Kidney (tissue), 14 donors: ENCODE measurements around the gene PRKAB2. TPM values are rescaled to one million over a fixed set of nuclear protein-coding genes. Genes with fewer than 3 reads are reported as not detected.
"Not testable (repeated sequence)": the region's sequence is repeated elsewhere in the genome, so short reads cannot be mapped to it uniquely, and the experiment has no call there.

Experiments used
- DNase-seq, 5 donors: peaks; one replicate each; pipeline ENCODE4 v3.0.0-alpha.2; 2013 to 2020
- FAIRE-seq: peaks from 2 replicates; lab custom pipeline; 2012; peaks lifted over from hg19 to GRCh38; lab: Jason Lieb, UNC
- H3K27ac ChIP-seq, 2 donors: one replicate each; pipeline ENCODE4 v1.7.0; 2013; ENCODE audit warnings: low read depth in 2 of 2, low read length in 2 of 2, inconsistent platforms in 1 of 2
- H3K27me3 ChIP-seq: one replicate; pipeline ENCODE4 v1.7.1; 2013; ENCODE audit warnings: low read length, inconsistent platforms; ENCODE audit not compliant: control insufficient read depth, insufficient read depth
- H3K36me3 ChIP-seq, 3 donors: one replicate each; pipeline versions ENCODE4 v1.7.0 to v1.7.1; 2013; ENCODE audit warnings: low read length in 3 of 3, control low read depth in 1 of 3, inconsistent platforms in 1 of 3; ENCODE audit not compliant: insufficient read depth in 3 of 3, control insufficient read depth in 2 of 3
- H3K4me1 ChIP-seq, 3 donors: one replicate each; pipeline versions ENCODE4 v1.7.0 to v1.7.1; 2013; ENCODE audit warnings: low read length in 3 of 3, inconsistent platforms in 1 of 3, low read depth in 1 of 3; ENCODE audit not compliant: control insufficient read depth in 2 of 3, insufficient read depth in 2 of 3
- H3K4me3 ChIP-seq, 3 donors: one replicate each; pipeline versions ENCODE4 v1.7.0 to v1.8.1; 2013; ENCODE audit warnings: low read length in 3 of 3, control low read depth in 1 of 3, inconsistent platforms in 1 of 3
- H3K9ac ChIP-seq, 3 donors: one replicate each; pipeline versions ENCODE4 v1.7.0 to v1.7.1; 2013; ENCODE audit warnings: low read length in 3 of 3, control low read depth in 1 of 3, inconsistent platforms in 1 of 3
- H3K9me3 ChIP-seq, 3 donors: one replicate each; pipeline versions ENCODE4 v1.7.0 to v1.7.1; 2013; ENCODE audit warnings: low read length in 3 of 3, control low read depth in 1 of 3, inconsistent platforms in 1 of 3; ENCODE audit not compliant: control insufficient read depth in 2 of 3, insufficient read depth in 1 of 3
- intact Hi-C: fragments of 100-400 bp; cut with DNase I; formaldehyde crosslinking; loops from one replicate; pipeline ENCODE4 v1.11.1; 2022
- polyA plus RNA-seq: library from polyadenylated mRNA; stranded (reverse); fragments of 350-450 nt; fragmentation: Illumina TruSeq; extraction: RNeasy Lipid Tissue Mini Kit (QIAGEN cat#74804); gene quantifications from one replicate; pipeline ENCODE4 v1.2.3, GENCODE V29; 2014; ENCODE audit warnings: low read depth, low replicate concordance; ENCODE audit not compliant: insufficient read depth
- total RNA-seq: library from RNA; stranded (reverse); fragmentation: NEBNext Ultra II Directional; extraction: Animal tissue kit (Norgen Biotek cat#: 25700); gene quantifications from one replicate; pipeline ENCODE4 v1.2.1, GENCODE V29; 2021
- TF ChIP-seq, protein P1 (sequence below): IDR thresholded peaks from 3 replicates; pipeline ENCODE4 v1.5.1; 2012; ENCODE audit warnings: mild to moderate bottlenecking, moderate library complexity, borderline replicate concordance; ENCODE audit not compliant: insufficient read depth; ENCODE audit errors: extremely low read depth
- donor health status: control.
- donor health status: control.
- donor health status: control.
- donor health status: control.
- donor health status: control.
- donor health status: DM: yes; HTN: yes; CAD: no.
- donor health status: Normal renal cell carcinoma (clear cell type).

Gene PRKAB2
- total and polyA plus RNA-seq, 2 donors from 2014 or later, result 8.7 to 12.7 TPM

DNA sequence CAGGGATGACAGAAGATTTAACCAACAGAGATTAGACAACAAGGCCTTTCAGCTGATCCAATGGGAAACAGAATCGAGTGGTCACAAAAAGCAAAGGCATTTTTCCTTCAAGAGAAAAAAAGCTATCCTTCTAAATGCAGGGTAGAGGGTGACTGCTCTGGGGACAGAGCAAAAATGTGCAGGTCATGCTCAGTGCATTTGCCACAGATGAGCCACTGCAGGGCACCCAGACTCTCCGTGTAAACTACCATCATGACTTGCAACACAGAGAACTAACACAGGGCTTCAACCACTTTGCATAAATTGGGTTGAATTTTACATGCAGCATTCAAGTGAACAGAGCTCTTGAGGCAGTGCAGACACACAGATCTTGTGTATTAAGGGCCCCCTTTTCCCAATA lies 56.8 kb downstream of the PRKAB2 start:
- Histone ChIP-seq H3K27me3 (no peaks in the 10 kb centered on the region), H3K36me3 (no peaks in the 10 kb centered on the region), H3K27ac (no peak overlapping the region), H3K9ac (no peak overlapping the region), H3K4me1 (no peaks in the 10 kb centered on the region), H3K9me3 (no peaks in the 10 kb centered on the region), H3K4me3 (no peak overlapping the region)
- TF ChIP-seq, protein P1, sequence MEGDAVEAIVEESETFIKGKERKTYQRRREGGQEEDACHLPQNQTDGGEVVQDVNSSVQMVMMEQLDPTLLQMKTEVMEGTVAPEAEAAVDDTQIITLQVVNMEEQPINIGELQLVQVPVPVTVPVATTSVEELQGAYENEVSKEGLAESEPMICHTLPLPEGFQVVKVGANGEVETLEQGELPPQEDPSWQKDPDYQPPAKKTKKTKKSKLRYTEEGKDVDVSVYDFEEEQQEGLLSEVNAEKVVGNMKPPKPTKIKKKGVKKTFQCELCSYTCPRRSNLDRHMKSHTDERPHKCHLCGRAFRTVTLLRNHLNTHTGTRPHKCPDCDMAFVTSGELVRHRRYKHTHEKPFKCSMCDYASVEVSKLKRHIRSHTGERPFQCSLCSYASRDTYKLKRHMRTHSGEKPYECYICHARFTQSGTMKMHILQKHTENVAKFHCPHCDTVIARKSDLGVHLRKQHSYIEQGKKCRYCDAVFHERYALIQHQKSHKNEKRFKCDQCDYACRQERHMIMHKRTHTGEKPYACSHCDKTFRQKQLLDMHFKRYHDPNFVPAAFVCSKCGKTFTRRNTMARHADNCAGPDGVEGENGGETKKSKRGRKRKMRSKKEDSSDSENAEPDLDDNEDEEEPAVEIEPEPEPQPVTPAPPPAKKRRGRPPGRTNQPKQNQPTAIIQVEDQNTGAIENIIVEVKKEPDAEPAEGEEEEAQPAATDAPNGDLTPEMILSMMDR, result no peak
- intact Hi-C loops, result no loop called here
- FAIRE-seq, result no peak
- no peak for DNase-seq

GRCh38 chr1:147115079-147115478 lies 57.2 kb downstream of the PRKAB2 start:
- H3K4me3 ChIP-seq, H3K27me3 ChIP-seq, H3K9me3 ChIP-seq, H3K4me1 ChIP-seq, H3K36me3 ChIP-seq, FAIRE-seq, intact Hi-C loops, DNase-seq, H3K27ac ChIP-seq, H3K9ac ChIP-seq: not testable (repeated sequence)

GRCh38 chr1:147114353-147114752 lies 57.9 kb downstream of the PRKAB2 start:
- H3K36me3 ChIP-seq, DNase-seq, H3K9ac ChIP-seq, H3K9me3 ChIP-seq, H3K27me3 ChIP-seq, H3K4me1 ChIP-seq, H3K4me3 ChIP-seq, intact Hi-C loops, FAIRE-seq, H3K27ac ChIP-seq: not testable (repeated sequence)

DNA sequence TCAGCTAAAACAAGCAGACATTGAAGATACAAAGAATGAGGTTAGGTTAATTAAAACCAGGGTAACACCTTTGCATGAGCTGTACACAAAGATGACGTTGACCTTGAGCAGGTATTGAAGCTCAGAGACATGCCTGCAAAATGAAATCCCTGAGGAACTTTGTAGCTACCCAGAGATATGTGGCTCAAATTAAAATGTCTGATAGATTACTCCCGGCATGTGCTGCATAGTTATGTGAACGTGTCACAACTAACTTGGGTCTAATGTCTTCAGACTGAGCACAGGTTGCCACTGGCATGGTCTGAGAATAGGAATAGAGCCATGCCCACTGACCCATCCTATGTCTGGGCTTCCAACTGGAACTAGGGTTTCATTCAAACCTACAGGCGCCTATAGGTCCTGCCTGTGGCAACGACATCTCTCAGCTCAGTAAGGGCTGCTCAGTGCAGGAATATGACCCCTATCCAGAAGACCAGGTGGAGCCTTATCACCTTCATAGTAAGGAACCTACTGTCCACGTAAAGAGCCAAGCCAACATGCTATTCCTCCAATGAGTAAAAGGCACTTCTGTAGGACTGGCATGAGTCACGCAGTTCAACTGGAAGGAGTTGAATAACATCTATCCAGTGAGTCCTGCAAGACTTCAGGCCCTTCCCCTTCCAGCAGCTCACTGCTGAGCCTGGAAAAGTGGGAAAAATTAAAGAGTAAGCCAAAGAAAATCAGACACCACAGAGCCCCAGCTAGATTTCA lies 60.7 kb downstream of the PRKAB2 start:
- H3K4me3 ChIP-seq, result no peak overlapping the region
- no peaks in the 10 kb centered on the region for H3K36me3 ChIP-seq
- intact Hi-C loops, result no loop called here
- no peaks in the 10 kb centered on the region for H3K4me1 ChIP-seq
- FAIRE-seq, result no peak
- TF ChIP-seq, protein P1, result no peak
- no peaks in the 10 kb centered on the region for H3K9me3 ChIP-seq
- DNase-seq, result no peak
- H3K27ac ChIP-seq, result no peak overlapping the region
- H3K9ac ChIP-seq, result no peak overlapping the region
- no peaks in the 10 kb centered on the region for H3K27me3 ChIP-seq
